ENCODE data around the gene RAMACL. TPM values are rescaled to one million over a fixed set of nuclear protein-coding genes. Genes with fewer than 3 reads are reported as not detected.

RAMACL gene
- total and polyA plus RNA-seq, 2 of the 13 experiments (the other 11 are each of a cell fraction or from before 2014, with no cell fraction given): 0.09 to 0.29 TPM

DNA sequence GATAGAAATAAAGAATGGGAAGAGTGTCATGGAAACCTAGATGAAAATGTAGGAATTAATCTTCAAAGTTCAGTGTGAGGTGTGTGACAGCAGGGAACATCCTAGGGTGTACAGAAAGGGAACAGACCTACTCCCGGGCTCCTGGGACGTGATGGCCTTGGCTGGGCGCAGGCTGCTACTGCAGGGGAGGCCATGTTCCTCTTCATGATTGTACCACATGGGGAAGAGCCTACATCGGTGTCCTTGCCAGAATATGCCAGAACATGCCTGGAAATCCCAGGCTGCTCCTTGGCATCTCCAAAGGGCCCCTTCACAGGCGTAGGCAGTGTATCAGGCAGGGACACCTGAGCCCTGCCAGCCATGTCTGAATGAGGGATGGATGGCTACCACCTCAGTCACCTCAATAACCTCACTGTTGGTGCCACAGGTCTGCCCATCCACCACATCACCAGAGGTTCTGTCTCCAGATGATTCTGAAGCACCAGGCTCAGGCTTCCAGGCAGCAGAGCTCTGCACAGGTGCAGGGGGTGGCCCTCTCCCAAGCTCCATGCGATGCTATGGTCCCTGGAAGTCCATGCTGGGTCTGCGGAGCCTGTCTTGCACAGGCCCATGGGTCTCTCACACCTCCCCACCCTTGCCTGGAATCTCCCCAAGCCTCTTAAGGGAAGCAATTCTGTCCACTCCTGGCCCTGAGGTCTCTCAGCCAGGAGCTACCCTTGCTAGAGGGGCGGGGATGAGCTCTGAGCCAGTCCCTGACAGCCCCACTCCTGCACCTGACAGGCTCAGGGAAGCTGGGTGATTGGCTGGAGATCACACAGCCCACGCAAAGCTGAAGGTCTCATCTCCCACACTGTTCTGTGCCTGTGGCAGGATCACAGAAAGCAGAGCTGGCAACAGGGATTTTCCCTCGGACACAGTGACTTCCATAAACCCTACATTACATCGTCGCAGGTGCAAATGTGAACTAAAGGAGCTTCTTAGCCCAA, 20.2 kb downstream of the RAMACL start:
- DNase-seq (ENCODE audit: low spot score): no peak
- in situ Hi-C loops (cut with HindIII; ENCODE audit: extremely low pct_ligation_motif_present, low pct_unique_long_range_greater_than_20kb): no loop called here
- Histone ChIP-seq H3K36me3 (replicated peaks in 1 of 2; ENCODE audit: control insufficient read depth in 1 of 2, insufficient read depth in 2 of 2, low read length in 2 of 2) (no peaks in the 10 kb centered on the region), H3K27ac (ENCODE audit: extremely low read length, insufficient read depth, low read length) (no peak overlapping the region), H3K27me3 (ENCODE audit: control insufficient read depth in 1 of 2, insufficient read depth in 2 of 2, low read length in 2 of 2) (peaks cover 16 to 82% of the 10 kb centered on the region in 2 experiments; a peak in 3 of 5 replicates), H3K4me3 (replicated peaks in 1 of 3; ENCODE audit: insufficient read depth in 1 of 3, low read depth in 2 of 3, low read length in 3 of 3) (no peak overlapping the region), H3K4me1 (ENCODE audit: insufficient read depth, low read length) (no peaks in the 10 kb centered on the region), H3K79me2 (ENCODE audit: insufficient read depth, low read length) (no peaks in the 10 kb centered on the region), H3K9ac (ENCODE audit: insufficient read depth, low read depth, low read length) (no peak overlapping the region), H3K4me2 (ENCODE audit: low read depth, low read length) (no peak overlapping the region), H2AFZ (ENCODE audit: low read length) (no peak overlapping the region), H3K9me3 (ENCODE audit: low read length) (no peaks in the 10 kb centered on the region), H4K20me1 (ENCODE audit: insufficient read depth, low read length) (no peaks in the 10 kb centered on the region; the same call in 1 of the 2 replicates)
- TF ChIP-seq SNRNP70 (IDR thresholded peaks at IDR 0.05; ENCODE audit: low read depth, low read length) (no peak), FOXO4 (CRISPR knock-in tag; conservative IDR thresholded peaks at IDR 0.05) (0 out of 2 replicates have a peak, but pooled peaks have one; percentile 10)
- 23% methylated on average over 11 of the region's 12 CpGs for WGBS (ENCODE audit: low lambda C conversion rate)
- no peak for ATAC-seq
- no TSS peak for BruUV-seq (replicated peaks)
- intact Hi-C loops (cut with micrococcal nuclease; ENCODE audit: unreplicated experiment): no loop called here
- POLR2A ChIA-PET: no interaction called here
- CTCF ChIA-PET (ENCODE audit: low intra/inter-chr PET ratio, low total read pairs): no interaction called here
- no peak for FAIRE-seq

Data from HepG2 (cell line).